ENCODE data around the gene TPM1. TPM values are rescaled to one million over a fixed set of nuclear protein-coding genes. Genes with fewer than 3 reads are reported as not detected.
A peak's percentile ranks its signal among the peaks of the same experiment; 100 is the strongest.

Gene TPM1
- total and polyA plus RNA-seq, 2 donors (not counting 1 experiment from before 2014, with no cell fraction given), result 224 to 1,732 TPM

- Histone ChIP-seq H3K27ac (ENCODE audit: insufficient read depth, low read length) (peak overlapping the region; percentile 11), H2AFZ (ENCODE audit: low read length) (no peak overlapping the region), H3K27me3 (ENCODE audit: control insufficient read depth, insufficient read depth, low read length) (no peaks in the 10 kb centered on the region), H3K4me2 (ENCODE audit: extremely low read depth, insufficient read depth, low read length) (peak overlapping the region; percentile 90), H4K20me1 (ENCODE audit: control insufficient read depth, extremely low read depth, insufficient read depth, low read length) (no peaks in the 10 kb centered on the region), H3K36me3 (ENCODE audit: control insufficient read depth, insufficient read depth, low read length) (no peaks in the 10 kb centered on the region), H3K79me2 (ENCODE audit: control insufficient read depth, insufficient read depth, low read length) (peaks cover 75% of the 10 kb centered on the region), H3K9me3 (ENCODE audit: control insufficient read depth, insufficient read depth, low read depth, low read length) (no peaks in the 10 kb centered on the region), H3K9ac (ENCODE audit: insufficient read depth, low read length) (no peak overlapping the region), H3K4me1 (ENCODE audit: control insufficient read depth, extremely low read depth, insufficient read depth, low read length) (peaks cover 46% of the 10 kb centered on the region), H3K4me3 (replicated peaks in 1 of 4; ENCODE audit: control extremely low read depth in 1 of 4, insufficient read depth in 1 of 4, low read depth in 3 of 4, low read length in 4 of 4) (peak overlapping the region; percentile 5 to 88 (median 75))
- no peak for DNase-seq (ENCODE audit: low read depth in 2 of 2)
- no peak for TF ChIP-seq CTCF (conservative IDR thresholded peaks at IDR 0.05 in 1 of 2, IDR thresholded peaks at IDR 0.05 in 1 of 2; ENCODE audit: low read depth in 1 of 2, low read length in 2 of 2)
- TF ChIP-seq EZH2 (IDR thresholded peaks at IDR 0.05; ENCODE audit: low read length, missing control alignments), result no peak
Observed at GRCh38 chr15:63049783-63050371, 7.3 kb downstream of the TPM1 start.

GRCh38 chr15:63050731-63051155, 8.2 kb downstream of the TPM1 start:
- no peaks in the 10 kb centered on the region for H3K9me3 ChIP-seq (ENCODE audit: control insufficient read depth, insufficient read depth, low read depth, low read length)
- H3K4me2 ChIP-seq (ENCODE audit: extremely low read depth, insufficient read depth, low read length), result peak overlapping the region; percentile 90
- H3K36me3 ChIP-seq (ENCODE audit: control insufficient read depth, insufficient read depth, low read length), result no peaks in the 10 kb centered on the region
- peaks cover 46% of the 10 kb centered on the region for H3K4me1 ChIP-seq (ENCODE audit: control insufficient read depth, extremely low read depth, insufficient read depth, low read length)
- H3K9ac ChIP-seq (ENCODE audit: insufficient read depth, low read length), result no peak overlapping the region
- H3K4me3 ChIP-seq (replicated peaks in 1 of 4; ENCODE audit: control extremely low read depth in 1 of 4, insufficient read depth in 1 of 4, low read depth in 3 of 4, low read length in 4 of 4), result peak overlapping the region in 3 of 4 experiments; percentile 9 to 88 (median 73)
- no peaks in the 10 kb centered on the region for H3K27me3 ChIP-seq (ENCODE audit: control insufficient read depth, insufficient read depth, low read length)
- DNase-seq (ENCODE audit: low read depth in 2 of 2), result peak; percentile 56 to 81
- H3K79me2 ChIP-seq (ENCODE audit: control insufficient read depth, insufficient read depth, low read length), result peaks cover 78% of the 10 kb centered on the region
- TF ChIP-seq CTCF (conservative IDR thresholded peaks at IDR 0.05 in 1 of 2, IDR thresholded peaks at IDR 0.05 in 1 of 2; ENCODE audit: low read depth in 1 of 2, low read length in 2 of 2), result no peak
- no peaks in the 10 kb centered on the region for H4K20me1 ChIP-seq (ENCODE audit: control insufficient read depth, extremely low read depth, insufficient read depth, low read length)
- no peak overlapping the region for H2AFZ ChIP-seq (ENCODE audit: low read length)
- H3K27ac ChIP-seq (ENCODE audit: insufficient read depth, low read length), result peak overlapping the region; percentile 40

DNA sequence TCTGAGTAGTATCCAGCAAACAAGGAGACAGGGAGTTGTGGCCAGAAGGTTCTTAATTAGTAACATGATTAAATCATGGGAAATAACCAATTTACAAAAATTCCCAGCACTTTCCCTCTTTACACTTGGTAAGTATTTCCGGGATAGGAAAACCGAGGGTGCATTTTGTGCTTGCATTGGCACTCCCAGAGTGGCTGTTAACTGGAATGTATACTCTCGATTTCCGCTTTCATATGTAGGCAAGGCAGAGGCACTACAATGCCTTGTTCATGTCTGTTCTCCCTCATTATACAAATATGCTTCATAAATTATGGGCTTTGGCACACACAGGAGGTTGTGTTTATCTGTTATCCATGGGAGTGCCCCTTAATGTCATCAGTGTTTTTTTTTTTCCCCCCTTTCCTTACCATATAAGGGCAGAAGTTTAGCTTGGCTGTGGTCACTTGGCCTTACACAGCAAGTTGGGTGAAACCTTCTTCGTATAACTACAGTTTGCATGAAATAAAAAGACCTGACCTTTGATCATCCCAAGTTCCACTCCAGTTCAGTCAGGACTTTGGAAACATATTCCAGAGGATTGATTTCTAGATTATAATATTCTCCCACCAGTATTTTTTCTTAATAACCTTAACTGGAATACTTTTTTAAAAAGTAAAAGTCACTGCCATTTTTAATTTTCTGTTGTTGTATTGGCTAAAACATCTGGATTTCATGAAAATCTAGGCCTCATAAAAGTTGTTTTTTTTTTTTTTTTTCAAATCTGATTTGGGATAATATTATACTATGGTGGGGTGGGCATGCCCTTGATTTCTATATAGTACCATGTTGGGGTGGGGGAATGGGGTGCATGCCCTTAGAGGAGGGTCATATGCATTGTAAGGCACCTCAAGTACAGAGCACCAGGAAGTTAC, 8.9 kb downstream of the TPM1 start:
- Histone ChIP-seq H4K20me1 (ENCODE audit: control insufficient read depth, extremely low read depth, insufficient read depth, low read length) (no peaks in the 10 kb centered on the region), H3K27ac (ENCODE audit: insufficient read depth, low read length) (peak overlapping the region; percentile 40), H3K27me3 (ENCODE audit: control insufficient read depth, insufficient read depth, low read length) (no peaks in the 10 kb centered on the region), H3K9me3 (ENCODE audit: control insufficient read depth, insufficient read depth, low read depth, low read length) (no peaks in the 10 kb centered on the region), H3K4me1 (ENCODE audit: control insufficient read depth, extremely low read depth, insufficient read depth, low read length) (peaks cover 44% of the 10 kb centered on the region), H3K4me3 (replicated peaks in 1 of 4; ENCODE audit: control extremely low read depth in 1 of 4, insufficient read depth in 1 of 4, low read depth in 3 of 4, low read length in 4 of 4) (peak overlapping the region in 1 of 4 experiments; percentile 88), H3K4me2 (ENCODE audit: extremely low read depth, insufficient read depth, low read length) (peak overlapping the region; percentile 90), H3K9ac (ENCODE audit: insufficient read depth, low read length) (no peak overlapping the region), H2AFZ (ENCODE audit: low read length) (no peak overlapping the region), H3K79me2 (ENCODE audit: control insufficient read depth, insufficient read depth, low read length) (peaks cover 71% of the 10 kb centered on the region), H3K36me3 (ENCODE audit: control insufficient read depth, insufficient read depth, low read length) (no peaks in the 10 kb centered on the region)
- TF ChIP-seq CTCF (conservative IDR thresholded peaks at IDR 0.05 in 1 of 2, IDR thresholded peaks at IDR 0.05 in 1 of 2; ENCODE audit: low read depth in 1 of 2, low read length in 2 of 2) (no peak), EZH2 (IDR thresholded peaks at IDR 0.05; ENCODE audit: low read length, missing control alignments) (no peak)
- DNase-seq (ENCODE audit: low read depth in 2 of 2), result peak; percentile 84 to 97
